HCT116 (cell line): ENCODE measurements around the gene FAF2. TPM values are rescaled to one million over a fixed set of nuclear protein-coding genes. Genes with fewer than 3 reads are reported as not detected.

ENCODE experiments used
- ATAC-seq: fragments of 200-7000 bp; cut with Tn5 transposase; 2 replicates; pipeline ENCODE4 v1.9.1; 2020; ENCODE audit warnings: mild to moderate bottlenecking, moderate library complexity
- BruUV-seq: library from RNA; stranded (reverse); fragments of 400-500 nt; replicated peaks from 2 replicates; lab custom pipeline; 2021; lab: Mats Ljungman, UMichigan
- CTCF ChIA-PET: fragments of 300-600 bp; sonication (Branson Sonifier 250); formaldehyde crosslinking; loops from one replicate; lab custom pipeline; 2021; ENCODE audit warnings: antibody characterized with exemption; lab: Charles Lee
- POLR2A ChIA-PET: fragments of 300-600, 350-600 bp; sonication (Branson Sonifier 250); formaldehyde crosslinking; loops from one replicate; lab custom pipeline; 2021; ENCODE audit warnings: antibody characterized with exemption; lab: Charles Lee
- RAD21 ChIA-PET, 2 experiments: fragments of 300-600 bp; sonication (Branson Sonifier 250); formaldehyde crosslinking; loops; one replicate each; lab custom pipeline; 2023; ENCODE audit warnings: low total read pairs in 2 of 2; ENCODE audit not compliant: uncharacterized antibody in 2 of 2, unreplicated experiment in 2 of 2, low non-redundant PET in 1 of 2; lab: Charles Lee
- DNase-seq: peaks from one replicate; pipeline ENCODE4 v3.0.0-alpha.2; 2010; ENCODE audit warnings: low read depth, low spot score
- H2AFZ ChIP-seq: fragments of 200-600 bp; shearing (Covaris generic), sonication (generic); 2 replicates; pipeline ENCODE4 v1.6.1; 2017; ENCODE audit warnings: low read depth, mixed run types, mixed read lengths, antibody characterized with exemption, low read length; ENCODE audit not compliant: poor library complexity, severe bottlenecking
- H3K27ac ChIP-seq: 2 replicates; pipeline ENCODE4 v1.5.1; 2012; ENCODE audit warnings: low read depth, low read length
- H3K27me3 ChIP-seq: fragments of 200-600 bp; sonication (generic); 2 replicates; pipeline ENCODE4 v1.6.1; 2016; ENCODE audit warnings: mixed run types, low read length, mixed read lengths; ENCODE audit not compliant: insufficient read depth
- H3K36me3 ChIP-seq, 2 experiments: fragments of 200-500 bp in 1 of 2; fragments of 200-600 bp in 1 of 2; sonication (Bioruptor generic) in 1 of 2; sonication (generic) in 1 of 2; 2 replicates each; pipeline versions ENCODE4 v1.5.1 to v1.6.1; 2014 to 2016; ENCODE audit warnings: low read length in 2 of 2, inconsistent platforms in 1 of 2, mixed read lengths in 1 of 2, mixed run types in 1 of 2; ENCODE audit not compliant: insufficient read depth in 2 of 2, control insufficient read depth in 1 of 2
- H3K4me1 ChIP-seq, 2 experiments: fragments of 200-600 bp in 1 of 2; sonication (generic) in 1 of 2; 2 replicates each; pipeline versions ENCODE4 v1.5.1 to v1.6.1; 2012 to 2017; ENCODE audit warnings: low read length in 2 of 2, inconsistent platforms in 1 of 2, mild to moderate bottlenecking in 1 of 2, mixed read lengths in 1 of 2, mixed run types in 1 of 2, moderate library complexity in 1 of 2; ENCODE audit not compliant: insufficient read depth in 2 of 2, control insufficient read depth in 1 of 2
- H3K4me2 ChIP-seq: fragments of 200-600 bp; sonication (generic); 2 replicates; pipeline ENCODE4 v1.6.1; 2017; ENCODE audit warnings: mixed run types, low read length, mixed read lengths
- H3K4me3 ChIP-seq, 2 experiments: fragments of 200-600 bp in 1 of 2; sonication (generic) in 1 of 2; replicated peaks in 1 of 2; 2 replicates each; pipeline ENCODE4 v1.5.1; 2011 to 2016; ENCODE audit warnings: low read length in 2 of 2, control low read depth in 1 of 2, low read depth in 1 of 2, mild to moderate bottlenecking in 1 of 2, mixed read lengths in 1 of 2, mixed run types in 1 of 2
- H3K79me2 ChIP-seq: fragments of 200-600 bp; sonication (generic); 2 replicates; pipeline ENCODE4 v1.6.1; 2017; ENCODE audit warnings: mild to moderate bottlenecking, mixed run types, low read length, moderate library complexity, mixed read lengths; ENCODE audit not compliant: insufficient read depth
- H3K9ac ChIP-seq: fragments of 200-600 bp; sonication (generic); 2 replicates; pipeline ENCODE4 v1.6.1; 2016; ENCODE audit warnings: low read length, mixed read lengths
- H3K9me2 ChIP-seq: fragments of 200-600 bp; sonication (generic), shearing (Covaris generic); 2 replicates; pipeline ENCODE4 v1.6.1; 2017; ENCODE audit warnings: mixed run types, mild to moderate bottlenecking, moderate library complexity; ENCODE audit not compliant: insufficient read depth
- H3K9me3 ChIP-seq, 2 experiments: fragments of 200-500 bp in 1 of 2; fragments of 200-600 bp in 1 of 2; sonication (Bioruptor generic) in 1 of 2; sonication (generic) in 1 of 2; 2 replicates each; pipeline ENCODE4 v1.6.1; 2014 to 2017; ENCODE audit warnings: low read length in 2 of 2, mixed read lengths in 2 of 2, inconsistent platforms in 1 of 2, low read depth in 1 of 2, mild to moderate bottlenecking in 1 of 2, mixed run types in 1 of 2, moderate library complexity in 1 of 2; ENCODE audit not compliant: control insufficient read depth in 1 of 2, insufficient read depth in 1 of 2
- H4K20me1 ChIP-seq: fragments of 200-600 bp; sonication (generic), shearing (Covaris generic); 2 replicates; pipeline ENCODE4 v1.6.1; 2017; ENCODE audit warnings: mixed run types, mild to moderate bottlenecking, moderate library complexity; ENCODE audit not compliant: insufficient read depth
- CBX3 ChIP-seq: IDR thresholded peaks from 2 replicates; pipeline ENCODE4 v1.6.1; 2012; ENCODE audit warnings: low read depth
- CEBPB ChIP-seq: IDR thresholded peaks from 2 replicates; pipeline ENCODE4 v1.6.1; 2012; ENCODE audit warnings: low read depth
- EGR1 ChIP-seq: IDR thresholded peaks from 2 replicates; pipeline ENCODE4 v1.6.1; 2012; ENCODE audit warnings: low read depth
- EZH2 ChIP-seq: fragments of 200-600 bp; sonication (generic); IDR thresholded peaks from 2 replicates; pipeline ENCODE4 v1.6.1; 2017; ENCODE audit warnings: antibody characterized with exemption, mixed run types
- EZH2phosphoT487 ChIP-seq: fragments of 200-600 bp; IDR thresholded peaks from 2 replicates; pipeline ENCODE4 v1.6.1; 2018; ENCODE audit warnings: antibody characterized with exemption, borderline replicate concordance
- MAX ChIP-seq: IDR thresholded peaks from 2 replicates; pipeline ENCODE4 v1.6.1; 2012
- POLR2A ChIP-seq: IDR thresholded peaks from 2 replicates; pipeline ENCODE4 v1.7.0; 2011; ENCODE audit warnings: borderline replicate concordance; ENCODE audit not compliant: insufficient read depth, insufficient read length; ENCODE audit errors: extremely low read depth
- POLR2AphosphoS5 ChIP-seq: IDR thresholded peaks from 2 replicates; pipeline ENCODE4 v1.6.1; 2011; ENCODE audit warnings: mild to moderate bottlenecking, low read depth, low read length, moderate library complexity
- RAD21 ChIP-seq: IDR thresholded peaks from 2 replicates; pipeline ENCODE4 v1.6.1; 2012; ENCODE audit warnings: low read depth, mild to moderate bottlenecking
- REST ChIP-seq: IDR thresholded peaks from 2 replicates; pipeline ENCODE4 v1.6.1; 2012; ENCODE audit warnings: low read depth
- SIN3A ChIP-seq: IDR thresholded peaks from 2 replicates; pipeline ENCODE4 v1.6.1; 2012; ENCODE audit warnings: low read depth
- SP1 ChIP-seq: IDR thresholded peaks from 2 replicates; pipeline ENCODE4 v1.6.1; 2012; ENCODE audit warnings: low read depth
- TCF7L2 ChIP-seq: IDR thresholded peaks from 2 replicates; pipeline ENCODE4 v1.7.0; 2011; ENCODE audit warnings: borderline replicate concordance, inconsistent platforms; ENCODE audit not compliant: insufficient read depth, insufficient read length; ENCODE audit errors: extremely low read depth
- YY1 ChIP-seq: IDR thresholded peaks from 2 replicates; pipeline ENCODE4 v1.6.1; 2011; ENCODE audit warnings: low read length, low read depth, moderate library complexity, mild to moderate bottlenecking; ENCODE audit not compliant: insufficient replicate concordance; ENCODE audit errors: extremely low read depth
- ZBTB33 ChIP-seq: IDR thresholded peaks from 2 replicates; pipeline ENCODE4 v1.6.1; 2011; ENCODE audit warnings: mild to moderate bottlenecking, low read length, moderate library complexity; ENCODE audit not compliant: insufficient replicate concordance; ENCODE audit errors: extremely low read depth
- intact Hi-C: fragments of 100-400 bp; cut with micrococcal nuclease; formaldehyde crosslinking; loops from 2 replicates; pipeline ENCODE4 v1.10.0; 2022
- total RNA-seq: library from RNA; stranded (reverse); gene quantifications from one replicate; pipeline ENCODE4 v1.2.1, GENCODE V29; 2021; ENCODE audit not compliant: unreplicated experiment

The FAF2 gene
- total RNA-seq, 1 experiment from 2014 or later, result 51.9 TPM

GRCh38 chr5:176537554-176538229 is 89.5 kb downstream of the FAF2 start:
- no peaks in the 10 kb centered on the region for H3K9me3 ChIP-seq
- peak overlapping the region; percentile 79 to 99 for H3K4me3 ChIP-seq
- TF ChIP-seq POLR2A, result peak; percentile 27
- no peak for TF ChIP-seq ZBTB33
- no peak for TF ChIP-seq SIN3A
- TF ChIP-seq TCF7L2, result peak; percentile 15
- TF ChIP-seq EZH2phosphoT487, result no peak
- no peak for TF ChIP-seq EZH2
- no peak for TF ChIP-seq REST
- no peak for TF ChIP-seq CBX3
- no peak for TF ChIP-seq CEBPB
- TF ChIP-seq POLR2AphosphoS5, result peak; percentile 73
- TF ChIP-seq MAX, result no peak
- peak; percentile 53 for TF ChIP-seq YY1
- TF ChIP-seq SP1, result no peak
- no peak for TF ChIP-seq RAD21
- no peak for TF ChIP-seq EGR1
- H3K27me3 ChIP-seq, result no peaks in the 10 kb centered on the region
- H3K4me2 ChIP-seq, result peak overlapping the region; percentile 100
- POLR2A ChIA-PET, result interaction anchor here (0.6 to 1.9 kb wide), 9 partner anchors 9 to 121 kb away, joined by 3 to 9 read pairs (median 3); partner anchors contain the start of gene TSPAN17
- peak; percentile 80 for ATAC-seq
- intact Hi-C loops, result loop anchor here (2.0 to 5.0 kb wide), 3 partner anchors 90 to 149 kb away; partner anchors contain the start of genes FAF2, HIGD2A and NOP16
- H3K27ac ChIP-seq, result peak overlapping the region; percentile 89
- peaks cover 40% of the 10 kb centered on the region for H3K79me2 ChIP-seq
- peak overlapping the region; percentile 99 for H3K9ac ChIP-seq
- H2AFZ ChIP-seq, result peak overlapping the region; percentile 86
- H3K36me3 ChIP-seq, result no peaks in the 10 kb centered on the region
- no peaks in the 10 kb centered on the region for H3K9me2 ChIP-seq
- RAD21 ChIA-PET, result interaction anchor here (0.6 to 1.5 kb wide), 2 partner anchors 73 to 121 kb away, joined by 4 read pairs; no protein-coding TSS in a partner anchor
- DNase-seq, result peak; percentile 99
- H4K20me1 ChIP-seq, result no peaks in the 10 kb centered on the region
- peaks cover 27 to 47% of the 10 kb centered on the region in 2 experiments for H3K4me1 ChIP-seq
- BruUV-seq, result no TSS peak
- CTCF ChIA-PET, result interaction anchor here (0.7 to 2.0 kb wide), 5 partner anchors 10 to 808 kb away, joined by 3 to 7 read pairs (median 4); partner anchors contain the start of genes CLTB and FAF2
